GM12878 (cell line): ENCODE results near the gene CACNG3. TPM values are rescaled to one million over a fixed set of nuclear protein-coding genes. Genes with fewer than 3 reads are reported as not detected.

Experiments
- ATAC-seq: fragments of 200-7000 bp; cut with Tn5 transposase; 3 replicates; pipeline ENCODE4 v1.9.1; 2020; ENCODE audit warnings: mild to moderate bottlenecking, moderate library complexity
- BruUV-seq: library from RNA; stranded (reverse); fragments of 400-500 nt; replicated peaks from 2 replicates; lab custom pipeline; 2021; lab: Mats Ljungman, UMichigan
- CTCF ChIA-PET: fragments of 300-600 bp; sonication (Branson Sonifier 250); formaldehyde crosslinking; extraction: SDS; loops from one replicate; lab custom pipeline; 2021; ENCODE audit warnings: inconsistent platforms; lab: Yijun Ruan, JAX
- POLR2A ChIA-PET: fragments of 350-600 bp; formaldehyde crosslinking; extraction: SDS; loops from one replicate; lab custom pipeline; 2021; ENCODE audit warnings: inconsistent platforms; lab: Charles Lee
- RAD21 ChIA-PET: fragments of 300-600 bp; sonication (Branson Sonifier 250); formaldehyde crosslinking; loops from one replicate; lab custom pipeline; 2023; ENCODE audit warnings: antibody characterized with exemption; ENCODE audit not compliant: unreplicated experiment; lab: Charles Lee
- SMC1A ChIA-PET: fragments of 300-600 bp; sonication (Branson Sonifier 250); formaldehyde crosslinking; loops from one replicate; lab custom pipeline; 2023; ENCODE audit not compliant: unreplicated experiment, uncharacterized antibody; lab: Charles Lee
- DNase-seq: peaks from one replicate; pipeline ENCODE4 v3.0.0-alpha.2; 2011; ENCODE audit warnings: low read depth, low spot score
- FAIRE-seq: peaks from 3 replicates; lab custom pipeline; 2011; peaks lifted over from hg19 to GRCh38; lab: Jason Lieb, UNC
- H2AFZ ChIP-seq: 2 replicates; pipeline ENCODE4 v1.6.0; 2011; ENCODE audit warnings: low read depth, low read length, control low read depth; ENCODE audit not compliant: control insufficient read depth
- H3K27ac ChIP-seq: 2 replicates; pipeline ENCODE4 v1.5.1; 2011; ENCODE audit warnings: control low read depth; ENCODE audit not compliant: control insufficient read depth, insufficient read depth
- H3K27me3 ChIP-seq, 2 experiments: replicated peaks in 1 of 2; 2 replicates each; pipeline versions ENCODE4 v1.6.0 to v1.6.1; 2011; ENCODE audit warnings: low read length in 1 of 2; ENCODE audit not compliant: control insufficient read depth in 2 of 2, insufficient read depth in 2 of 2
- H3K36me3 ChIP-seq, 2 experiments: 2 replicates each; pipeline ENCODE4 v1.5.1; 2011; ENCODE audit warnings: low read length in 1 of 2; ENCODE audit not compliant: control insufficient read depth in 2 of 2, insufficient read depth in 2 of 2
- H3K4me1 ChIP-seq: 2 replicates; pipeline ENCODE4 v1.6.1; 2011; ENCODE audit warnings: mild to moderate bottlenecking, low read length, moderate library complexity, mixed read lengths; ENCODE audit not compliant: control insufficient read depth, insufficient read depth
- H3K4me2 ChIP-seq: 2 replicates; pipeline ENCODE4 v1.6.0; 2011; ENCODE audit warnings: control low read depth; ENCODE audit not compliant: control insufficient read depth, insufficient read depth
- H3K4me3 ChIP-seq: fragments of 200-600 bp; sonication (generic); 2 replicates; pipeline ENCODE4 v1.5.1; 2016
- H3K79me2 ChIP-seq: 2 replicates; pipeline ENCODE4 v1.6.0; 2011; ENCODE audit warnings: low read length; ENCODE audit not compliant: control insufficient read depth, insufficient read depth
- H3K9ac ChIP-seq: 2 replicates; pipeline ENCODE4 v1.8.0; 2011; ENCODE audit warnings: low read length, control low read depth, mixed read lengths; ENCODE audit not compliant: control insufficient read depth, insufficient read depth
- H3K9me3 ChIP-seq: replicated peaks from 3 replicates; pipeline ENCODE4 v1.5.1; 2011; ENCODE audit warnings: mild to moderate bottlenecking, low read length; ENCODE audit not compliant: control insufficient read depth, insufficient read depth
- H4K20me1 ChIP-seq: 2 replicates; pipeline ENCODE4 v1.6.0; 2011; ENCODE audit not compliant: control insufficient read depth, insufficient read depth
- CBFB ChIP-seq: IDR thresholded peaks from 2 replicates; pipeline ENCODE4 v1.6.1; 2016; ENCODE audit warnings: antibody characterized with exemption, low read depth
- CUX1 ChIP-seq: IDR thresholded peaks from 2 replicates; pipeline ENCODE4 v1.6.1; 2012; ENCODE audit warnings: improper control_type of control experiment, low read depth, low read length; ENCODE audit not compliant: insufficient replicate concordance
- NR2F1 ChIP-seq: fragments of 450-650 bp; conservative IDR thresholded peaks from 2 replicates; pipeline ENCODE4 v1.6.1; 2017; ENCODE audit warnings: mild to moderate bottlenecking
- RCOR1 ChIP-seq: conservative IDR thresholded peaks from 2 replicates; pipeline ENCODE4 v1.6.1; 2012; ENCODE audit warnings: low read depth, low read length, improper control_type of control experiment
- SIX5 ChIP-seq: IDR thresholded peaks from 2 replicates; pipeline ENCODE4 v1.6.1; 2011; ENCODE audit warnings: mild to moderate bottlenecking, low read depth, low read length, moderate library complexity; ENCODE audit not compliant: severe bottlenecking
- SUZ12 ChIP-seq: fragments of 200-600 bp; sonication (generic); IDR thresholded peaks from one replicate; pipeline ENCODE4 v1.6.1; 2018; ENCODE audit warnings: antibody characterized with exemption, mild to moderate bottlenecking; ENCODE audit not compliant: unreplicated experiment
- YBX1 ChIP-seq: fragments of 450-650 bp; IDR thresholded peaks from 2 replicates; pipeline ENCODE4 v1.6.1; 2016; ENCODE audit warnings: antibody characterized with exemption
- ZNF207 ChIP-seq: fragments of 450-650 bp; IDR thresholded peaks from 2 replicates; pipeline ENCODE4 v1.6.1; 2014; ENCODE audit warnings: antibody characterized with exemption, mild to moderate bottlenecking, borderline replicate concordance
- WGBS: methylation state at CpG from one replicate; pipeline ENCODE4 v1.1.6; 2016; ENCODE audit warnings: low lambda C conversion rate; ENCODE audit not compliant: insufficient replicate concordance, insufficient coverage; ENCODE audit errors: missing lambda C conversion rate; 5-methylcytosine and 5-hydroxymethylcytosine counted together
- in situ Hi-C: fragments of 300-500 bp; cut with MboI; formaldehyde crosslinking; loops from 9 replicates; pipeline ENCODE4 v1.14.3; 2018; ENCODE audit warnings: mixed read lengths
- intact Hi-C: fragments of 100-400 bp; cut with micrococcal nuclease; formaldehyde crosslinking; loops from one replicate; pipeline ENCODE4 v1.14.2; 2022; ENCODE audit not compliant: unreplicated experiment
- polyA plus RNA-seq, 11 experiments: library from polyadenylated mRNA; depleted of rRNA in 4 of 11; unstranded in 6 of 11; stranded (reverse) in 5 of 11; fragments of >200 nt; fragmentation: Nextera tagmentation in 4 of 11; fragmentation: Illumina TruSeq in 1 of 11; extraction: Ambion mirVana in 4 of 11; extraction: Trizol in 1 of 11; gene quantifications; 1 replicate in 1 of 11; 2 replicates in 10 of 11; pipeline versions ENCODE4 v1.2.1 to v1.2.3, GENCODE V29; 2011 to 2016; ENCODE audit warnings: inconsistent platforms in 2 of 11, missing spikeins in 2 of 11, low read depth in 1 of 11
- total RNA-seq, 4 experiments: library from RNA; depleted of rRNA in 3 of 4; stranded (reverse); fragments of >200 nt in 3 of 4; fragmentation: Illumina TruSeq in 1 of 4; extraction: Trizol in 1 of 4; gene quantifications; 2 replicates each; pipeline versions ENCODE4 v1.2.1 to v1.2.3, GENCODE V29; 2013 to 2021

The CACNG3 gene
- total and polyA plus RNA-seq, 10 of the 15 experiments (the other 5 are each of a cell fraction or from before 2014, with no cell fraction given), result 0.04 TPM; not detected in 9

GRCh38 chr16:24308200-24308599 lies 52.1 kb downstream of the CACNG3 start (continued):
- TF ChIP-seq SUZ12 (no peak), CBFB (no peak), NR2F1 (no peak), YBX1 (no peak), RCOR1 (no peak), CUX1 (no peak)

GRCh38 chr16:24309258-24310142 lies 53.4 kb downstream of the CACNG3 start:
- H3K4me3 ChIP-seq, result no peak overlapping the region
- TF ChIP-seq ZNF207 (no peak), SIX5 (no peak)
- TF ChIP-seq, all 136 proteins: peak for 0
- no peak overlapping the region for H3K4me2 ChIP-seq
- no peak overlapping the region for H3K27ac ChIP-seq
- WGBS, result 36% methylated on average over 13 of the region's 13 CpGs
- no peaks in the 10 kb centered on the region for H3K36me3 ChIP-seq
- H4K20me1 ChIP-seq, result no peaks in the 10 kb centered on the region
- H3K9ac ChIP-seq, result no peak overlapping the region
- no peak overlapping the region for H2AFZ ChIP-seq
- ATAC-seq (no peak), DNase-seq (no peak), FAIRE-seq (no peak)
- ChIA-PET SMC1A (interaction anchor here (0.8 kb wide), 1 partner anchor 28 kb away, joined by 3 read pairs; no protein-coding TSS in a partner anchor), POLR2A (no interaction called here), RAD21 (no interaction called here), CTCF (no interaction called here)
- H3K9me3 ChIP-seq, result no peaks in the 10 kb centered on the region
- no TSS peak for BruUV-seq
- in situ Hi-C loops, result no loop called here
- H3K4me1 ChIP-seq, result no peaks in the 10 kb centered on the region
- intact Hi-C loops, result loop anchor here (5.0 kb wide), 1 partner anchor 193 kb away; no protein-coding TSS in a partner anchor
- H3K79me2 ChIP-seq, result no peaks in the 10 kb centered on the region
- peaks cover 0 to 4% of the 10 kb centered on the region in 2 experiments; a peak in 2 of 4 replicates for H3K27me3 ChIP-seq
